Measurements from ENCODE around the gene PRPF38B. TPM values are rescaled to one million over a fixed set of nuclear protein-coding genes. Genes with fewer than 3 reads are reported as not detected.

Gene PRPF38B
- total and polyA plus RNA-seq, 9 of the 15 experiments (the other 6 are each of a cell fraction or from before 2014, with no cell fraction given), result 25.3 to 85.5 (median 66.4) TPM

DNA sequence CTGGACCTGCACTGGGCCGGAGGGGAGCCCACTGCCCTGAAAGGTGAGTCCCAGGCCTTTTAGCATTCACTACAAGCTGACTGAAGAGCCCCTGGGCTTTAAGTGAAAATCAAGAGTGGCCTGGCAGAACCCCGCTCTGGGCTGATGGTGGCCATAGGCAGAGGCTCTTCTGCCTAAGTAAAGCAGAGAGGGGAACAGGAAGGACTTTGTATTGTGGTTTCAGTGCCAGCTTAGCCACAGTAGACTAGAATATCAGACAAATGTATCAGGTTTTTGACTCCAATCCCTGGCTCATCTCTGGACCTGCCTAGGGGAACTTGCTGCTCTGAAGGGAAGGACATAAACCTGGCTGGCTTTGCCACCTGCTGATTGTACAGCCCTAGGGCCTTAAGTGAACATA, 21.0 kb upstream of the PRPF38B start:
- H3K36me3 ChIP-seq (ENCODE audit: control insufficient read depth, insufficient read depth, low read length), result no peaks in the 10 kb centered on the region
- no peak overlapping the region for H3K27ac ChIP-seq (ENCODE audit: extremely low read depth, low read depth, low read length)
- no peaks in the 10 kb centered on the region for H3K9me1 ChIP-seq (ENCODE audit: control insufficient read depth, insufficient read depth, low read length)
- no peaks in the 10 kb centered on the region for H3K27me3 ChIP-seq (ENCODE audit: control insufficient read depth in 2 of 2, insufficient read depth in 2 of 2, low read length in 2 of 2)
- TF ChIP-seq ETS1 (conservative IDR thresholded peaks at IDR 0.05; ENCODE audit: control insufficient read depth, low read depth, low read length) (no peak), NFIX (CRISPR knock-in tag; IDR thresholded peaks at IDR 0.05; ENCODE audit: low read depth) (no peak), CEBPG (CRISPR knock-in tag; IDR thresholded peaks at IDR 0.05) (no peak), CEBPG (tag; conservative IDR thresholded peaks at IDR 0.05 in 1 of 2, IDR thresholded peaks at IDR 0.05 in 1 of 2) (no peak), CREM (IDR thresholded peaks at IDR 0.05; ENCODE audit: low read depth) (no peak), POLR2G (IDR thresholded peaks at IDR 0.05; ENCODE audit: low read depth, low read length) (no peak), NR3C1 (CRISPR knock-in tag; IDR thresholded peaks at IDR 0.05) (no peak), TBL1XR1 (IDR thresholded peaks at IDR 0.05; ENCODE audit: low read length in 2 of 2) (no peak), FOXM1 (IDR thresholded peaks at IDR 0.05; ENCODE audit: low read depth) (no peak), FOXM1 (CRISPR knock-in tag; IDR thresholded peaks at IDR 0.05; ENCODE audit: low read depth) (no peak), CCAR2 (IDR thresholded peaks at IDR 0.05; ENCODE audit: low read depth, low read length) (no peak), ZSCAN32 (CRISPR knock-in tag; IDR thresholded peaks at IDR 0.05) (no peak)
- TF ChIP-seq, protein P1, sequence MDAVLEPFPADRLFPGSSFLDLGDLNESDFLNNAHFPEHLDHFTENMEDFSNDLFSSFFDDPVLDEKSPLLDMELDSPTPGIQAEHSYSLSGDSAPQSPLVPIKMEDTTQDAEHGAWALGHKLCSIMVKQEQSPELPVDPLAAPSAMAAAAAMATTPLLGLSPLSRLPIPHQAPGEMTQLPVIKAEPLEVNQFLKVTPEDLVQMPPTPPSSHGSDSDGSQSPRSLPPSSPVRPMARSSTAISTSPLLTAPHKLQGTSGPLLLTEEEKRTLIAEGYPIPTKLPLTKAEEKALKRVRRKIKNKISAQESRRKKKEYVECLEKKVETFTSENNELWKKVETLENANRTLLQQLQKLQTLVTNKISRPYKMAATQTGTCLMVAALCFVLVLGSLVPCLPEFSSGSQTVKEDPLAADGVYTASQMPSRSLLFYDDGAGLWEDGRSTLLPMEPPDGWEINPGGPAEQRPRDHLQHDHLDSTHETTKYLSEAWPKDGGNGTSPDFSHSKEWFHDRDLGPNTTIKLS (IDR thresholded peaks at IDR 0.05; ENCODE audit: borderline replicate concordance, low read depth), result no peak
- no peak overlapping the region for H2AFZ ChIP-seq (ENCODE audit: low read depth, low read length)
- no peak overlapping the region for H3K4me3 ChIP-seq
- ATAC-seq, result no peak; the same call in 2 of the 3 replicates
- H3K9me3 ChIP-seq (replicated peaks; ENCODE audit: control insufficient read depth, insufficient read depth, low read depth, low read length), result no peaks in the 10 kb centered on the region
- 27% methylated on average over 2 of the region's 2 CpGs for WGBS (ENCODE audit: insufficient coverage, low coverage, missing lambda C conversion rate)
- no peak for FAIRE-seq
- H4K20me1 ChIP-seq (replicated peaks; ENCODE audit: control insufficient read depth, insufficient read depth, low read length), result no peaks in the 10 kb centered on the region
- ChIA-PET CTCF (ENCODE audit: low intra/inter-chr PET ratio) (no interaction called here), POLR2A (no interaction called here)
- no peaks in the 10 kb centered on the region for H3K4me1 ChIP-seq (replicated peaks in 1 of 2; ENCODE audit: control insufficient read depth in 2 of 2, insufficient read depth in 2 of 2, low read length in 2 of 2)
- no peaks in the 10 kb centered on the region for H3K79me2 ChIP-seq (ENCODE audit: control insufficient read depth, insufficient read depth, low read length)
- in situ Hi-C loops (cut with MboI), result no loop called here
- no peak overlapping the region for H3K9ac ChIP-seq (ENCODE audit: insufficient read depth in 1 of 2, low read depth in 2 of 2, low read length in 2 of 2)
- no peak for DNase-seq (ENCODE audit: extremely low read depth in 1 of 4, low spot score in 3 of 4)
- BruUV-seq (replicated peaks), result no TSS peak
- H3K4me2 ChIP-seq (ENCODE audit: insufficient read depth, low read length), result no peak overlapping the region
- intact Hi-C loops (cut with micrococcal nuclease), result no loop called here

Data from K562 (cell line).